DLD1 (cell line): ENCODE measurements around the gene SPRR2B.
"Not testable (repeated sequence)": the region's sequence is repeated elsewhere in the genome, so short reads cannot be mapped to it uniquely, and the experiment has no call there.

ENCODE experiments used
- in situ Hi-C: cut with HindIII; loops from 2 replicates; pipeline ENCODE4 v1.10.0; 2017; ENCODE audit warnings: low sequenced_read_pairs

Gene SPRR2B

DNA sequence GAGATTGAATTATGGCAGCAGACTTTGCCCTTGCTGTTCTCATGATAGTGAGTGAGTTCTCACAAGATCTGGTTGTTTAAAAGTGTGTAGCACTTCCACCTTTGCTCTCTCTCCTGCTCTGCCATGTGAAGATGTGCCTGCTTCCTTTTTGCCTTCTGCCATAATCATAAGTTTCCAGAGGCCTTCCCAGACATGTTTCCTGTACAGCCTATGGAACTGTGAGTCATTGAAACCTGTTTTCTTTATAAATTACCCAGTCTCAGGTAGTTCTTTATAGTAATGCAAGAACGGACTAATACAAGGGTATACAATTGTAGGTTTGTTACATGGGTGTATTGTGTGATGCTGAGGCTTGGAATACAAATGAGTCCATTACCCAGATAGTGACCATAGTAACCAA lies 36.2 kb downstream of the SPRR2B start:
- in situ Hi-C loops: no loop called here

DNA sequence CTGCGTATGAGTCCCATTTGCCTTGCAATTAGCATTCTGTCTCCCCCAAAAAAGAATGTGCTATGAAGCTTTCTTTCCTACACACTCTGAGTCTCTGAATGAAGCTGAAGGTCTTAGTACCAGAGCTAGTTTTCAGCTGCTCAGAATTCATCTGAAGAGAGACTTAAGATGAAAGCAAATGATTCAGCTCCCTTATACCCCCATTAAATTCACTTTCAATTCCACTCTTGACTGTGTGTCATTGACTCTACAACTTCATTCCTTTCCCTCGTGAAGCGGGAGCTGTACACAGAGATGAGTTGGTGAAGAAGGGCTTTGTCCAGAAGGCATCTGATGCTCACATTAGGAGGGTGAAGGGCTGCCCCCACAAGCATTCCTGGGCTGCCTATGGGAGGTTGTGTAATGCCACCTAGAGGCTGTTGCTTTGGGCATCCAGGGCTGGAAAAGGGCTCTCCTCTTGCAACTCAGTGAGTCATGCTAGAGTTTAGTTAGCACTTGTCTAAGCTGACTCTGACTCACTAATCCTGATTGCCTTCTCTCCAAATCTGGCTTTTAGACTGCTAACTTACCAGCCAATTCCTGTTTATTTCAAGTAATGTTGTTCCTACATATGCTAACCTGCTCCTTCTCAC lies 38.6 kb downstream of the SPRR2B start:
- in situ Hi-C loops: no loop called here

DNA sequence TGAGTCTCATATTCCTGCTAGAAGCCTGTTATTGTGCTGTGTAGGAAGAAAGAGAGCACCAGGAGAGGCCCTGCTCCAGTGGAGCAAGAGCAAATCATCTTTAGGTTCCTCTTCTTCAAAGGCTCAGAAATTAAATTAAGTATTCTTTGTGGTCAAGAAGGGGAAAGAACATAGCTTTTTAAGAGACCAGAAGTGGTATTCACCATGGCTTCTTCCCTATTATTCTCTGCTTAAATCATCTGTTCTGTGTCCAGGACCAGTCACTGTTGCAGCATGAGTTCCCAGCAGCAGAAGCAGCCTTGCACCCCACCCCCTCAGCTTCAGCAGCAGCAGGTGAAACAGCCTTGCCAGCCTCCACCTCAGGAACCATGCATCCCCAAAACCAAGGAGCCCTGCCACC lies 39.3 kb downstream of the SPRR2B start:
- in situ Hi-C loops: no loop called here

DNA sequence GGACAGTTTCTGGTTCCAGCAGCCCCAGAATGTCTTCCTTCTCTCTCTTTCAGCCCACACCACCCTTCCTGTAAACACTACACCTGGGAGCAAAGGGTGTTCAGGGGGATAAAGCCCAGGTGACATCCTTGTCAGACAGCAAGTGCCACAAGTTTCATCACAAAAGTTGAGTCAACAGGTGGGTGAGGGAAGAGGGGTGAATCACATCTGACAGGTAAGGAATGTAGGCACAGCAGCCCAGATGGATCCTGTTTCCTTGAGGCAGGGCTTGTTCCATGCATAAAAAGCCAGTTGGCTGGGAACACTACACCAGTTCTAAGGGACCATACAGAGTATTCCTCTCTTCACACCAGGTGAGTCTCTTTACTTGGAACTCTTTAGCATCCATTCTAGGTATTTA lies 40.5 kb downstream of the SPRR2B start, which contains the start of gene SPRR1B:
TSS of gene SPRR1B (plus strand) at position 309 of the 400 bp plus-strand sequence. CDS start 1,143 bp downstream, outside the sequence.
- in situ Hi-C loops: no loop called here

DNA sequence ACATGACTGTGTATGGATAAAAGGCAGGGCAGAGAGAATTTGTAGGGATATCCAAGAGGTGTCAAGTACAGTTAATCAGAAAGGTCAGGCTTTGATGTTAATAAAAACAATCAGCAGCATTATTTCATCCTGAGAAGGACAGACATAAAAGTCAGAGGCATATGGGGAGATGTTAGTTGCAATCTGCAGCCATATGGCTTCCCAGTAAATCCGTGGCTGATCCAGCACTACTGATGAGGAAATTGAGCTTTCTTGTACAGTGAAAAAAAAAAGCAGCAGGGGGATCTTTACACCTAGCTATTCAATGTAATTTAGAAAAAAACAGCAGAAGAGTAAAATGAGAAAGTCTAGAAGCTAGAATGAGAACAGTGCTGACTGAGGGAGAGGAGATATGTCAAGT lies 42.6 kb downstream of the SPRR2B start:
- in situ Hi-C loops: no loop called here

DNA sequence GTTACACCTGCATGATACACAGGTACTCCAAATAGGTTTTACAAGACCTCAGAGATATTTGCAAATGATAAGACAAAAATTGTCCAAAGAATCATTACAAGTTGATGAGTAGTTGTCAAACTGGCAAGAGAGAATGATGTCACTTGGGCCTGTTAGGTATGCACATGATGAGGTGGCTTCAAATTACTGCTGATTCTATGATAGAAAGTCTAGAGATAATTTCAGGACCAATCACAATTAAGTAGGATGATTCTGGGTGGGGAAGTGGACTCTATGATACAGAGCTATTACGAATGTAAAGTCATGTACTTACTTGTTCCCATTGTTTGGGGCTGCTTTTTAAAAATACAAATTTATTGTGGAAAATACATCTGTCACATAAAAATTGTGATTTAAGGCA lies 45.6 kb downstream of the SPRR2B start:
- in situ Hi-C loops: no loop called here

DNA sequence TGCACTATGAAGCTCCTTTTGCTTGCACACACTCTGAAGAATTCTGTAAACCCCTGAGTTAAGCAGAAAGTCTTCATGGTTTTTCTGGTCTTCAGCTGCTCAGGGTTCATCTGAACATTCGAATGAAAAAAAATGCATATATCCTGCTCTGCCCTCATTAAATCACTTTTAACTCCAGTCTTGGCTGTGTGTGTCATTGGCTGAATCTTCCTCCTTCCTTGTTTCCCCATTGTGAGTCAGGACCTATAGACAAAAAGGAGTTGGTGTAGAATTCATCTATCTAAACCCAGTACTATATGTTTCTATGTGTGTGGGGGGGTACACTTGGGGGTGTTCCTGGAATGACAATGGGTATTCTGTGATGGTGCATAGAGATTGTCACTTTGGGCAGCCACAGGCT lies 47.0 kb downstream of the SPRR2B start:
- in situ Hi-C loops: no loop called here

DNA sequence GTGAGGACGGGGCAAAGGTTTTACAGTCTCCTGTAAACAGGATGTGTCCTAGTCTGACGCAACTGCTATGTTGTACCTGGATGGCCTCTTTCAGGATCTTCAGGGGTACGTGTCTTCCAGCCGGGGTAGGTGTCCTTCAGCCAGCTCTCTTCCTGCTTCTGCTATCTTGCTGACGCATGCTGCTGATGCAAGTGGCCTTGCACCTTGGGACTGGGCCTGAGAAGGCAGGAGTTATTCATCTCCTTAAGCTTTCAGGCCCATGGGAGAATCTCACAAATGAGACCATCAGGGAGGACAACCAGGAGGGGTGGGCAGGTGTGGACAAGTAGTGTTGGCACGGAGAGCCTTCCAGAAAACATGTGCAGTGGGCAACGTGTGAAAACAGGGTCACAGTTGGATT lies 48.3 kb downstream of the SPRR2B start:
- in situ Hi-C loops: no loop called here

DNA sequence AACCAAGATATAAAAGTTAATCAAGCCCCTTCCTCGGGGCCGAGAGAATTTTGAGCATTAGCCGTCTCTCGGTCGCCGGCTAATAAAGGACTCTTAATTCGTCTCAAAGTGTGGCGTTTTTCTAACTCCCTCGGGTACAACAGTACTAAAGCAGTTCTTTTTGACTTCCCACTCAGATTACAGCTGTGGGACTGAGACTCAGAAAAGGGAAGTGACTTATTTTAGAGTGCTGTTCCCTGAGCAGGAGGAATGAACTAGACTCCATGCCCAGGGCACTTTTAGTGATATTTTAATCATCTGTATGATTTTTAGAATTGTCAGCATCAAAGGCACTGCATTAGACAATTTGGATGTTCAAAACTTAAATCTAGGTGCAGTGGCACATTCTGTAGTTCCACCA lies 49.1 kb downstream of the SPRR2B start:
- in situ Hi-C loops: not testable (repeated sequence)

DNA sequence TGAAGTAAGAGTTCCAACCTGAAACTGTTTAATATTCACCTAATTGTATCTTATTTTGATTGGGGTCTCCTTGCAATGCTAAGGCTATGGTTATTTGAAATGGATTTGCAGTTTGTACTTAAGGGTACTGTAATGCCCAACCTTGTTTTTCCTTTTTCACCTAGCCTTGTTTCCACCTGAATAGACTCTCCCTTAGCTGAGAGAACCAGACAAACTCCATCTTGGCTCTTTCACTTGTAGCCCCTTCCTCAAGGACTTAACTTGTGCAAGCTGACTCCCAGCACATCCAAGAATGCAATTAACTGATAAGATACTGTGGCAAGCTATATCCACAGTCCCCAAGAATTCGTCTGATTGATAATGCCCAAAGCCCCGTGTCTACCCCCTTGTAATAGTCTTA lies 49.6 kb downstream of the SPRR2B start:
- in situ Hi-C loops: not testable (repeated sequence)
